HG03280 (cell line): Measurements from ENCODE around the gene PEX10.

Experiments used
- ATAC-seq: cut with Tn5 transposase; IDR thresholded peaks from one replicate; pipeline ENCODE4 v1.9.1; 2021; ENCODE audit warnings: mild to moderate bottlenecking, moderate library complexity; ENCODE audit not compliant: unreplicated experiment

PEX10 gene

DNA sequence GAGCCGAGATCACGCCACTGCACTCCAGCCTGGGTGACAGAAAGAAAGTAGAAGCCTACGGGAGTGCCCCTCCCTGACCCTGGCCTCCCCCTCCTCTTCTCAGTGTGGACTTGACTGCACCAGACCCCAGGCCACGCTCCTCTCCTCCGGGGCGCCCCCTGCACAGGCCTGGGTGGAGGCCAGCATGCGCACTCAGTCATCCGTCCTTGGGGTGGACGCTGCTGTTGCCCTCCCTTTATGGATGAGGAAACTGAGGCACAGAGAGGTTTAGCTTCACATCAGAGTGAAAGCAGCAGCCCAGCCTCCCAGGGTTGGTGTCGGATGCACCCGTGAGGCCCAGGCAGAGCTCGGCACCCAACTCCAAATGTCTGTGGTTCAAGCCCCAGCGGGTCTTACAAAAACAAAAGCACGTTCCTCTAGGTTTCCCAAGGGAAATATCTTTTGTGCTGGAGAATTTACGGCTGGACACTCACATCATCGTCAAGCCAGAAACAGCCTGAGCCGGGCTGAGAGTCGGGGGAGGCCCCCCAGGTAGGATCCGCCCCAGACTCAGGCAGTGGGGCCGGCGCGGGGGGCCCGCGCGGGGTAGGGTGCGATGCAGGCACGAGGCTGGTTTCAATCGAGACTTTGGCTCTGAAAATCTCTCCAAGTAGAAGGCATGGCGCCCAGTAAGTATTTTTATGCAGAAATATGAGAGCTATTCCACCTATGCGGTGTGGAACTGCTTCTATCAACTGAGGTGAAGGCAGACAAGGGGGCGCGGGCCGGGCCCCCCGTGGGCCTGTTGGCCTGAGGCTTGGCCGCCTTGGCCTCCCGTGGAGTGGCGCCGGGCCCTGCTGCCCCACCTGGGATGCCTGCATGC, 57.6 kb downstream of the PEX10 start:
- no peak for ATAC-seq
